Activated CD4-positive, alpha-beta memory T cell treated with anti-CD3 and anti-CD28 coated beads, Interleukin-2, amount 10 ng/mL, durations not matched to agents 7 days and 5 days (primary cell): Measurements from ENCODE around the gene GABRB1. TPM values are rescaled to one million over a fixed set of nuclear protein-coding genes. Genes with fewer than 3 reads are reported as not detected.

Experiments used
- CTCF ChIA-PET: fragments of 350-600 bp; sonication (Branson Sonifier 250); formaldehyde crosslinking; loops from one replicate; lab custom pipeline; 2021; ENCODE audit warnings: antibody characterized with exemption, inconsistent platforms; lab: Charles Lee
- POLR2A ChIA-PET: fragments of 350-600 bp; sonication (Branson Sonifier 250); formaldehyde crosslinking; loops from one replicate; lab custom pipeline; 2021; ENCODE audit warnings: antibody characterized with exemption; lab: Charles Lee
- DNase-seq: peaks from one replicate; pipeline ENCODE4 v3.0.0-alpha.2; 2020
- H3K27ac Mint-ChIP-seq: one replicate; pipeline ENCODE4 v1.8.0; 2021; ENCODE audit warnings: mild to moderate bottlenecking, mixed read lengths
- H3K27me3 Mint-ChIP-seq: one replicate; pipeline ENCODE4 v1.8.0; 2021; ENCODE audit warnings: mixed read lengths
- H3K36me3 Mint-ChIP-seq: one replicate; pipeline ENCODE4 v1.8.0; 2021; ENCODE audit warnings: low read depth, mixed read lengths
- H3K4me1 Mint-ChIP-seq: one replicate; pipeline ENCODE4 v1.8.0; 2021; ENCODE audit warnings: mixed read lengths
- H3K4me3 Mint-ChIP-seq: one replicate; pipeline ENCODE4 v1.8.0; 2021; ENCODE audit warnings: mild to moderate bottlenecking, mixed read lengths
- H3K9me3 Mint-ChIP-seq: one replicate; pipeline ENCODE4 v1.8.0; 2021; ENCODE audit warnings: mixed read lengths
- total RNA-seq, 2 experiments: library from RNA; stranded (reverse); gene quantifications; one replicate each; pipeline ENCODE4 v1.2.3, GENCODE V29; 2021

The GABRB1 gene
- total RNA-seq, 2 experiments from 2014 or later = not detected

DNA sequence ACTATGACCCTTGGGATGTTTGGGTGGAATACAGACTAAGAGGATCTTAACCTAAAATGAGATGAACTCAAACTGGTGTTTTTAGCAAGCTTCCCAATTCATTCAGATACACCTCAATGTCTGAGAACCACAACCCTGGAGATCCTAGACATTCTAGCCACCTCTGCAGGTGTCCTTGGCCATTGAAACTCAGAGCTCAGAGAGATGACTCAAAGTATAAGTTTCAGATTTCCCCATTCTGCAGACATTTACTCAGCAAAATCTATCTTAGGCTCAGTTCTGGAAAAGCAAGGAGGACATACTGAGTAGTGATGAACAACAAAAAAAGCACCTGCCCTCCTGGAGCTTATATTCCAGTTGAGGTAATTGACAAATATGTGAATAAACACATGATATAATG is 384.4 kb downstream of the GABRB1 start:
- Mint-ChIP-seq H3K9me3 (no peaks in the 10 kb centered on the region), H3K27me3 (peaks cover 4% of the 10 kb centered on the region)

DNA sequence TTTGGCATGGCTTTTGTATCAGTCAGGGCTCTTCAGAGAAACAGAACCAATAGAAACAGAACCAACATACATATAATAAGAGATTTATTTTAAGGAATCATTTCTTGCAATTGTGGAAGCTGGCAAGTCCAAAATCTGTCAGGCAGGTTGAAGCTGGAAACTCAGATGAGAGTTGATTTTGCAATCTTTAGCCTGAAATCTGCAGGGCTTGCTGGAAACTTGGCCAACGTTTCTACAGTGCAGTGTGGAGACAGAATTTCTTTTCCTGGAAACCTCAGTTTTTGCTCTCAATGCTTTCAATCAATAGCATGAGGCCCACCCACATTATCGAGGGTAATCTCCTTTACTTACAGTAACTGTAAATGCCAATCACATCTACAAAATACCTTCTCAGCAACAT is 386.8 kb downstream of the GABRB1 start:
- Mint-ChIP-seq H3K4me1 (no peaks in the 10 kb centered on the region), H3K27me3 (peaks cover 12% of the 10 kb centered on the region), H3K27ac (no peak overlapping the region), H3K36me3 (no peaks in the 10 kb centered on the region), H3K9me3 (no peaks in the 10 kb centered on the region), H3K4me3 (no peak overlapping the region)
- POLR2A ChIA-PET = no interaction called here
- DNase-seq = no peak
- CTCF ChIA-PET = no interaction called here

More for the DNA sequence above, 384.4 kb downstream of the GABRB1 start:
- Mint-ChIP-seq H3K36me3 (no peaks in the 10 kb centered on the region), H3K4me1 (no peaks in the 10 kb centered on the region), H3K4me3 (no peak overlapping the region), H3K27ac (no peak overlapping the region)
- no peak for DNase-seq
- POLR2A ChIA-PET = no interaction called here
- CTCF ChIA-PET = no interaction called here

DNA sequence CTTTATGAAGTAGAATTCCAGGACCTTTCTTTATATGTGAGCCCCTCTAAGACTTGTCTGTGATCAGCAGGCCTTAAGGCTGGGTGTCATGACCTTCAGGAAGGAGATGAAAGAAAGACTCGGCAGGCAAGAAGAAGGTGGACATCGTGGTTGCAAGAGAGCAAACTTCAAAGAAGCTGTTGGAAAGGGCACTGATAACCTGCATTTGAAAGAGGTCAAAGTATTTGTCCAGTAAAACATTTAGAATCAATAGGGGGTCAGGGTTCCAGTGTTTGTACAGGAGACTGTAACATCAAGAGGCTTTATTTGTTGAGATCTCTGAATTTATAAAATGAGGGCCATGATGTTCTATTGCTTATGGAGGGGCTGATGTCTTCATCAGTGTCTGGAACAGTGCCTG is 387.9 kb downstream of the GABRB1 start:
- Mint-ChIP-seq H3K27me3 (peaks cover 12% of the 10 kb centered on the region), H3K36me3 (no peaks in the 10 kb centered on the region), H3K4me3 (no peak overlapping the region), H3K9me3 (no peaks in the 10 kb centered on the region), H3K27ac (no peak overlapping the region), H3K4me1 (no peaks in the 10 kb centered on the region)
- ChIA-PET POLR2A (no interaction called here), CTCF (no interaction called here)
- no peak for DNase-seq

DNA sequence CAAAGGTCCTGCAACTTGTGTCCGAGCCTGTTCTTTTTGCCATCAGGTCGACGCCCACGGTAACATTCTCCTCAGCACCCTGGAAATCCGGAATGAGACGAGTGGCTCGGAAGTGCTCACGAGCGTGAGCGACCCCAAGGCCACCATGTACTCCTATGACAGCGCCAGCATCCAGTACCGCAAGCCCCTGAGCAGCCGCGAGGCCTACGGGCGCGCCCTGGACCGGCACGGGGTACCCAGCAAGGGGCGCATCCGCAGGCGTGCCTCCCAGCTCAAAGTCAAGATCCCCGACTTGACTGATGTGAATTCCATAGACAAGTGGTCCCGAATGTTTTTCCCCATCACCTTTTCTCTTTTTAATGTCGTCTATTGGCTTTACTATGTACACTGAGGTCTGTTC is 394.3 kb downstream of the GABRB1 start:
- Mint-ChIP-seq H3K27me3 (peaks cover 16% of the 10 kb centered on the region), H3K4me3 (no peak overlapping the region), H3K27ac (no peak overlapping the region), H3K36me3 (no peaks in the 10 kb centered on the region), H3K9me3 (no peaks in the 10 kb centered on the region), H3K4me1 (no peaks in the 10 kb centered on the region)
- DNase-seq = no peak
- CTCF ChIA-PET = interaction anchor here (0.7 kb wide), 2 partner anchors 59 to 303 kb away, joined by 3 to 4 read pairs; partner anchors contain the start of gene ATP10D
- POLR2A ChIA-PET = no interaction called here

DNA sequence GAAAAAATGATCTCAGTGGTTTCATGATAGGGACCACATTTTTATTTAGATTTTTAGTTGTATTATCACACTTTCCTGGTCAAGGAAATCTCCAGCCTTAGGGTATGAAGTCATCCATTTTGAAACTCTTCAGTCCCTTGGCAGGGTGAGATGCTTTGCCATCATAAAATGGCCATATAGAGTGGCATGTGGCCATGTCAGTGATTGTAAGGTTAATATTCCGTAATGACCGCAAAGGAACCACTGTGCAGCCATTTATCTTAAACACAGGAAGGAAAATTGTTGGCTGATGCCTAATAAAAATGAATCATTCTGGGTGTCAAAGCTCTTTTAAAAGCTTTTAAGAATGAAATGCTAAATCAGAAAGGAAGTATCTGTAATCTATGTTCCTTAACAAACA is 396.6 kb downstream of the GABRB1 start:
- H3K27me3 Mint-ChIP-seq = peaks cover 4% of the 10 kb centered on the region
- H3K4me1 Mint-ChIP-seq = no peaks in the 10 kb centered on the region

DNA sequence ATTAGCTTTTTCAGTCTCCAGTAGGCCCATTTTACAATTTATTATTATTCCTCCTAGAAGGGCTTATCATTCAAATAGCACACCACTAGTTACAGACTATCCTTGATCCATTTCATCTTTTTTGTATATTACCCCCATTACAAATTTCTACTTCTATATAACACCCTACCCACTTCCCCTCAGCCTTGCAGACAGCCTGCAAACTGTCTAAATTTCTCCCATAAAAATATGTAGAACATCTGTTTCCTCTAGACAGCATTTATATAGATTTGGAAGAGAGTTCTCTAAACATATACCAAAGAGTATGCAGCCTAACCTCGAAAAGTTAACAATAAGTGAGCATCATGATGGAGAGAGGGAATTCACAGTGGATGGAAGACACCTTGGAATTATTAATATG is 401.4 kb downstream of the GABRB1 start:
- H3K36me3 Mint-ChIP-seq = no peaks in the 10 kb centered on the region
- no peak overlapping the region for H3K27ac Mint-ChIP-seq
- ChIA-PET POLR2A (no interaction called here), CTCF (no interaction called here)
- no peaks in the 10 kb centered on the region for H3K9me3 Mint-ChIP-seq
- no peak overlapping the region for H3K4me3 Mint-ChIP-seq
- no peak for DNase-seq
- H3K4me1 Mint-ChIP-seq = no peaks in the 10 kb centered on the region
- H3K27me3 Mint-ChIP-seq = peaks cover 9% of the 10 kb centered on the region

More for the DNA sequence above, 396.6 kb downstream of the GABRB1 start:
- no peaks in the 10 kb centered on the region for H3K36me3 Mint-ChIP-seq
- H3K4me3 Mint-ChIP-seq = no peak overlapping the region
- ChIA-PET POLR2A (no interaction called here), CTCF (no interaction called here)
- no peaks in the 10 kb centered on the region for H3K9me3 Mint-ChIP-seq
- H3K27ac Mint-ChIP-seq = no peak overlapping the region
- no peak for DNase-seq

DNA sequence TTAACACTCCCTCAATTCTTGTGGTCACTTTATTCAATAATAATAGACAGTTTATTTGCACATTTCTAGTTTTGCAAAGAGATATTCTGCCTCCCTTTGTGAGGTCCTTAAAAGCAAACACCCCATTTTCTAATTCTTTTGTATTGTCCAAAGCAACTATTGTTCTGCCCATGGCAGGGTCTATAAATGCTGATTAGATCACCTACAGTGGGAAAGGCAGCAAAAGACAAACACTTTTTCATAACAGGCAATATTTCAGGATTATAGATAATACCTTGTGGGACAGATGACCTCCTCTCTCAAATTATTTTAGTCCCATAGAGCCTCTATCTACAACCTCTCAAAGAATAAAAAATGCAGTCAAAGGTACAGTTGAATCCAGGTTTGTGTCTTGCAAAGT is 403.6 kb downstream of the GABRB1 start:
- Mint-ChIP-seq H3K36me3 (no peaks in the 10 kb centered on the region), H3K4me3 (no peak overlapping the region), H3K4me1 (no peaks in the 10 kb centered on the region), H3K9me3 (no peaks in the 10 kb centered on the region), H3K27ac (no peak overlapping the region), H3K27me3 (peaks cover 9% of the 10 kb centered on the region)
- no peak for DNase-seq
- ChIA-PET CTCF (no interaction called here), POLR2A (no interaction called here)

DNA sequence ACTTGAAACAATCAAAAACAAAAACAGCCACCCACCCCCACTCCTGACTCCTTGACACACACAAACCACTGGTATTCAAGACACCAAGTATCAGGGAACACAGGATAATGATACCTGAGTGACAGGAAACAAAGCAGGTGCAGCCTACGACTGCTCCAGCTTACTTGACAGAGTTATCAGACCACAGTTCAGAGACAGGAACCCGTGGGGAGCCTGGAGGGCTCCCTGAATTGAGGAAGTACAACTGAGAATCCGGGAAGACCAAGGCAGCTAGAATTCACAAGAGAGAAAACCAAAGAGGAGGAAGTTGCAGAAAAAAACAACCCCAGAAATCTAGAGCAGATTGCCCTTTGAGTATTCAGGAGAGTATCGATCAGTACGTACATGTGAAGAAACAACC is 411.6 kb downstream of the GABRB1 start:
- no peaks in the 10 kb centered on the region for H3K36me3 Mint-ChIP-seq
- H3K4me1 Mint-ChIP-seq = peaks cover 3% of the 10 kb centered on the region
- no peak overlapping the region for H3K4me3 Mint-ChIP-seq
- H3K27ac Mint-ChIP-seq = no peak overlapping the region
- CTCF ChIA-PET = no interaction called here
- no peaks in the 10 kb centered on the region for H3K27me3 Mint-ChIP-seq
- POLR2A ChIA-PET = no interaction called here
- no peak for DNase-seq
- H3K9me3 Mint-ChIP-seq = no peaks in the 10 kb centered on the region

DNA sequence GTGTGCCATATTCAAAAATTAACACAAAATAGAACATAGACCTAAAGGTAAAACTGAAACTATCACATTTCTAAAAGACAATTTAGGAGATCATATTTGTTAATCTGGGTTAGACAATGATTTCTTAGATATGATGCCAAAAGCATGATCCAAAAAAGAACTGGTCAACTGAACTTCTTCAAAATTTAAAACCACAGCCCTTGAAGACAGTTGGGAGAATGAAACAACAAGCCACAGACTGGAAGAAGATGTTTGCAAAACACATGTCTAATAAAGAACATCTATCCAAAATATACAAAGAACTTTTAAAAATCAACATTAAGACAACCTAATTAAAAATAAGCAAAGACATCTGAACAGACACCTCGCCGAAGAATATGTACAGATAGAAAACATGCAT is 412.7 kb downstream of the GABRB1 start:
- Mint-ChIP-seq H3K36me3 (no peaks in the 10 kb centered on the region), H3K27ac (no peak overlapping the region), H3K27me3 (no peaks in the 10 kb centered on the region), H3K4me1 (peaks cover 3% of the 10 kb centered on the region), H3K4me3 (no peak overlapping the region), H3K9me3 (no peaks in the 10 kb centered on the region)
- no peak for DNase-seq
- POLR2A ChIA-PET = no interaction called here
- CTCF ChIA-PET = no interaction called here

DNA sequence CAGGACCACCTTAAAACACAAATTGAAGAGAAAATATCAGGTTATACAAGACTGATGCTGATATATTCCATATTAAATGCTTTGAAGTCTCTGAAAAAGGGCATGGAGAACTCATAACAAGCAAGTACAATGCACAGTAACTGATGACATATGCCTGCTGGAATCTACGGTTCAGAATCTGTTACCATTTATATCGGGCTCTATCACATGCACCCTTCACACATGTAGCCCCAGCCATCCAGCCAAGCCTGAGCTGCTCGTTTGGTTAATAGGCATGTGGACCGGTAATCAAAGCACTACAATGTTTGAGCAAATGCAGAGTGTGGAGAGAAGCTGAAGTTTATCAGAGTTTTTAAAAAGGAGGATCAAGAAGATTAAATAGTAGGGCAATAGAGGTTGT is 420.3 kb downstream of the GABRB1 start:
- ChIA-PET CTCF (no interaction called here), POLR2A (no interaction called here)
- no peaks in the 10 kb centered on the region for H3K4me1 Mint-ChIP-seq
- H3K36me3 Mint-ChIP-seq = peaks cover 28% of the 10 kb centered on the region
- H3K9me3 Mint-ChIP-seq = no peaks in the 10 kb centered on the region
- no peaks in the 10 kb centered on the region for H3K27me3 Mint-ChIP-seq
- H3K4me3 Mint-ChIP-seq = no peak overlapping the region
- no peak for DNase-seq
- no peak overlapping the region for H3K27ac Mint-ChIP-seq

DNA sequence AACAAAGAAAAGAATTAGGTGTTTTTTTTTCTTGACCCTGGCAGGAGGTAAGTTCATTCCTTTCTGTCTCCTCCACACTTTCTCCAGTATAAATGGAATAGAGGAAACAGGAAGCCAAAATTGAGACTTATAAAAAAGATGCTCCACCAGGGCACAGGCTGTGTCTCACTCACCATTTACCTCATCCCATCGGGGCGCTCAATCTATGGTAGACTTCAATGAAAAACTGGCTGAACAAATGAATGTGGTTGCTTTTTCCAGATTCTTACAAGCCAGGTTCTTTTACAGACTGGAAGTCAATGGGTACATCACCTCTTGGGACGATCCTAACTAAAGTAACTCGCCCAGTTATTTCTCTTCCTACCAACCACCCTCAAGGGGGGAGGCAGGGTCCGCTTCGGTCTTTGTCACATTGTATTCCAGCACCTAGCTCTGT is 431.4 kb downstream of the GABRB1 start:
- H3K27me3 Mint-ChIP-seq = no peaks in the 10 kb centered on the region
- DNase-seq = no peak
- no peaks in the 10 kb centered on the region for H3K9me3 Mint-ChIP-seq
- ChIA-PET CTCF (interaction anchor here (1.0 to 1.6 kb wide), 9 partner anchors 20 to 206 kb away, joined by 3 to 29 read pairs (median 4); partner anchors contain the start of gene ATP10D), POLR2A (interaction anchor here (0.7 to 2.3 kb wide), 10 partner anchors 10 to 452 kb away, joined by 3 to 23 read pairs (median 4); partner anchors contain the start of genes ATP10D and NFXL1)
- peaks cover 29% of the 10 kb centered on the region for H3K4me1 Mint-ChIP-seq
- peak overlapping the region; percentile 69 for H3K27ac Mint-ChIP-seq
- peak overlapping the region; percentile 80 for H3K4me3 Mint-ChIP-seq
- peaks cover 11% of the 10 kb centered on the region for H3K36me3 Mint-ChIP-seq

DNA sequence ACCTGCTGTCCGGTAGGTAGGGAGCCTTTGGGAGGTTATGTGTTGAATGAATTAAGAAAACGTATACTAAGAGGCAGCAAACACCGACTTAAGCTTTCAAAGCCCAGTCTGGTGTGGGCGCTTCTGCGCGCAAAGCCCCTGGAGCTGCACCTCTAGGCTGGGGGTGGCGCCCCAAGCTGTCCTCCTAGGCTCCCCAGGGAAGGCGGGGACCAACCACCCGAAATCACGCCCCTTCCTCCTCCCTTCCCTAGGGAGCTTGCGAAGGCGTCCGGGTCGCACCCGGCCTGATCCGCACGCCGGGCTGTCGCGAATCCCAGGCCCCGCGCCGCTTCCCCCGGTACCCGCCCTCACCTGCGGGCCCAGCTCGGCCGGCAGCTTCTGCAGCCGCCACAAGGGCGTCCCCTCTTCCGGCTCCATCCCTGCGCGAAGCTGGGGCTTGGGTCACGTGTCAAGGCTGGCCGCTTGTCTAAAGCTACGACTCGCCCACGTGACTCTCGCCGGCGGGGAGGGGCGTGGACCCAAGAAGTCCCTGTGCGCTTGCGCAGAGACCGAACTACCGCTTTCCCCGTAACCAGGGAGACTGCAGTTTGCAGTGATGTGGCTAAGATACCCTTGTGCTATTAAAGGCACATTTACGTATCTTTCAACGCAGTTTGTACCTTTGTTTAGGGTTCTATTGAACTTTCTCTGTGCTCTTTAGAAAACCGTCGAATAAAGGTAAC is 432.0 kb downstream of the GABRB1 start, which contains the start of gene COMMD8:
Gene COMMD8 (minus strand): TSS at position 468 of the 722 bp plus-strand sequence. CDS start 51 bp downstream, at position 417.
- ChIA-PET CTCF (interaction anchor here (1.0 to 1.6 kb wide), 9 partner anchors 20 to 206 kb away, joined by 3 to 29 read pairs (median 4); partner anchors contain the start of gene ATP10D), POLR2A (interaction anchor here (0.7 to 2.3 kb wide), 10 partner anchors 9 to 451 kb away, joined by 3 to 23 read pairs (median 4); partner anchors contain the start of genes ATP10D and NFXL1)
- peak; percentile 98 for DNase-seq
- peaks cover 11% of the 10 kb centered on the region for H3K36me3 Mint-ChIP-seq
- peak within 1 kb of the TSS; percentile 80 for H3K4me3 Mint-ChIP-seq
- H3K27ac Mint-ChIP-seq = peak within 1 kb of the TSS; percentile 69
- H3K27me3 Mint-ChIP-seq = no peaks in the 10 kb centered on the region
- H3K4me1 Mint-ChIP-seq = peaks cover 29% of the 10 kb centered on the region
- no peaks in the 10 kb centered on the region for H3K9me3 Mint-ChIP-seq

DNA sequence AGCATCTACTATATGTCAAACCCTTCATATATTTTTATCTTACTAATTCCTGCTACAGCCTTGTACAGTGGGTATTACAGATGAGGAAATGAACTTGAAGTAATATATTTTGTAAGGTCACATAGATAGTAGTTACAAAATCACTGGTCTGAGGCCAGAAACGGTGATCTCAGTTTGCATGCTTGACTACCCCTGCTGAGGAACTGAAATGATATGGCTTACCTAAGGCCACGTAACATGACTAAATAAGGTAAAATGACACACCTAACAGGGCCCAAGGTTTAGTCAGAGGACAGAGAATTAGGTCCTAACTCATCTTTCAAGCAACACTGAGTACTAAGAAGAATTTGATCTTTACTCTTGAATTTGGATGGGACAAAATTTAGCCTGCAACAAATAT is 433.6 kb downstream of the GABRB1 start:
- POLR2A ChIA-PET = no interaction called here
- H3K4me3 Mint-ChIP-seq = no peak overlapping the region

More for the DNA sequence above, 433.6 kb downstream of the GABRB1 start:
- DNase-seq = no peak
- no peaks in the 10 kb centered on the region for H3K9me3 Mint-ChIP-seq
- H3K4me1 Mint-ChIP-seq = peaks cover 29% of the 10 kb centered on the region
- H3K36me3 Mint-ChIP-seq = peaks cover 3% of the 10 kb centered on the region
- peaks cover 2% of the 10 kb centered on the region for H3K27me3 Mint-ChIP-seq
- CTCF ChIA-PET = no interaction called here
- no peak overlapping the region for H3K27ac Mint-ChIP-seq
